Measurements from ENCODE around the gene ASB6.

DNA sequence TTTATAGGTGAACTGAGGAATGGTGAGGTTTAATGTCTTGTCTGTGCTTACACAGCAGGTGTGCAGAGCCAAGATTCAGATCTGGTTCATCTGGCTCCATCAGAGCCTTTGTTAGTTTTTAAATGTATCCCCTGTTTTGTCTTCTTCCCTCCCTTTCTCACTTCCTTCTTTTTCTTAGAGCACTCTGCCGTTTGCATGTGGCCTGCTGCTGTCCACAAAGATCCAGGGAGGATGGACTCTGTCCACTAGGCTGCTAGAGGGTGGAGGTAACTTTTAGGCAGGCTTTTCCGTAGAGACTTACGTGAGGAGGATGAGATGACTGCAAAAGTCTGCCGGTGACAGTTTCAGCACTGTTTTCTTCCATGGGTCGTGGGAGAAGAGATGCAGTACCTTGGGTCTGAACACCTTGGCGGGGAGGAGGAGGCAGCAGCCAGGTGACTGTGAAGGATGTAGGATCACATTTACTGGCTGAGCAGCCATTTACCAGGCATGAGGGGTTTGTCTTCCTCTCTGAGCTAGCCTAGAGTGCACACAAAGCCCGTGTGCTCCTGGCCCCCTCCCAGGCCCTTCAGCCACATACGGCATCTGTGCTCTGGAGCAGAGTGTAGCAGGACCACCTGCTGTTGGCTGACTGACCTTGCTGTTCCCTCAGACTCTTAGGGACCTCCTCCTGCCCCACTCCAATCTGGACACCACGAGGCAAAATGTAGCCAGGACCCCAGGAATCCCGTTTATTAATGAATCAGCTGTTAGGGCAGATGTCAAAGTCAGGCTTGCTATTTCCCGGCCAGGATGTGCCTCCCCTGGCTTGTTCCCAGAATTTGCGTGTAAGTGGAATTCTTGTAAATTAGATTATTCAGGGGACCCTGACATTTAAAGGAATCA is 14.2 kb downstream of the ASB6 start:
- no peak for TF ChIP-seq CTCF (IDR thresholded peaks at IDR 0.05; ENCODE audit: insufficient read depth, low read length, poor library complexity, severe bottlenecking)
- no peak for TF ChIP-seq EZH2phosphoT487 (conservative IDR thresholded peaks at IDR 0.05; ENCODE audit: low read length)

Measured in SU-DHL-6 (cell line).